ENCODE data around the gene SAMD14. TPM values are rescaled to one million over a fixed set of nuclear protein-coding genes. Genes with fewer than 3 reads are reported as not detected.

The SAMD14 gene
- total RNA-seq, 1 experiment from 2014 or later = 3.4 TPM

- intact Hi-C loops (cut with micrococcal nuclease; ENCODE audit: unreplicated experiment) = no loop called here
- H3K9me3 Mint-ChIP-seq (ENCODE audit: unreplicated experiment) = no peaks in the 10 kb centered on the region
- H3K4me3 Mint-ChIP-seq (ENCODE audit: unreplicated experiment) = no peak overlapping the region
- H3K36me3 ChIP-seq (ENCODE audit: control insufficient read depth, insufficient read depth, low read length) = no peaks in the 10 kb centered on the region
- DNase-seq = no peak
- no peaks in the 10 kb centered on the region for H3K27me3 ChIP-seq (replicated peaks; ENCODE audit: control insufficient read depth, insufficient read depth, low read length)
- H3K36me3 Mint-ChIP-seq (ENCODE audit: insufficient read depth, unreplicated experiment) = no peaks in the 10 kb centered on the region
- ChIA-PET CTCF (interaction anchor here (1.1 kb wide), 1 partner anchor 172 kb away, joined by 3 read pairs; the partner anchor contains the start of gene XYLT2), POLR2A (no interaction called here)
- H3K27me3 Mint-ChIP-seq (ENCODE audit: insufficient read depth, unreplicated experiment) = no peaks in the 10 kb centered on the region
- BruUV-seq (replicated peaks) = no TSS peak
- no peaks in the 10 kb centered on the region for H3K9me3 ChIP-seq
- no peak overlapping the region for H3K4me3 ChIP-seq (ENCODE audit: low read depth, low read length)
- TF ChIP-seq CTCF (IDR thresholded peaks at IDR 0.05; ENCODE audit: insufficient read depth in 1 of 2, low read depth in 1 of 2, low read length in 1 of 2, severe bottlenecking in 1 of 2, unreplicated experiment in 1 of 2) = no peak
- H3K4me1 Mint-ChIP-seq (ENCODE audit: low read depth, unreplicated experiment) = peaks cover 21% of the 10 kb centered on the region
- no peak overlapping the region for H3K27ac Mint-ChIP-seq (ENCODE audit: unreplicated experiment)
- peaks cover 31% of the 10 kb centered on the region for H3K4me1 ChIP-seq
Measured at GRCh38 chr17:50174444-50174843, 44.5 kb upstream of the SAMD14 start.

GRCh38 chr17:50173335-50173941, 43.5 kb upstream of the SAMD14 start:
- peaks cover 25% of the 10 kb centered on the region for H3K4me1 Mint-ChIP-seq (ENCODE audit: low read depth, unreplicated experiment)
- no peak overlapping the region for H3K4me3 ChIP-seq (ENCODE audit: low read depth, low read length)
- no peaks in the 10 kb centered on the region for H3K36me3 ChIP-seq (ENCODE audit: control insufficient read depth, insufficient read depth, low read length)
- H3K27me3 ChIP-seq (replicated peaks; ENCODE audit: control insufficient read depth, insufficient read depth, low read length) = no peaks in the 10 kb centered on the region
- ChIA-PET CTCF (interaction anchor here (1.1 kb wide), 1 partner anchor 8 kb away, joined by 4 read pairs; no protein-coding TSS in a partner anchor), POLR2A (interaction anchor here (0.7 kb wide), 1 partner anchor 183 kb away, joined by 4 read pairs; no protein-coding TSS in a partner anchor)
- TF ChIP-seq CTCF (IDR thresholded peaks at IDR 0.05; ENCODE audit: insufficient read depth in 1 of 2, low read depth in 1 of 2, low read length in 1 of 2, severe bottlenecking in 1 of 2, unreplicated experiment in 1 of 2) = no peak
- H3K4me3 Mint-ChIP-seq (ENCODE audit: unreplicated experiment) = no peak overlapping the region
- no peaks in the 10 kb centered on the region for H3K36me3 Mint-ChIP-seq (ENCODE audit: insufficient read depth, unreplicated experiment)
- DNase-seq = no peak
- BruUV-seq (replicated peaks) = no TSS peak
- H3K27ac Mint-ChIP-seq (ENCODE audit: unreplicated experiment) = no peak overlapping the region
- peaks cover 28% of the 10 kb centered on the region for H3K4me1 ChIP-seq
- no peaks in the 10 kb centered on the region for H3K9me3 Mint-ChIP-seq (ENCODE audit: unreplicated experiment)
- no peaks in the 10 kb centered on the region for H3K9me3 ChIP-seq
- no peaks in the 10 kb centered on the region for H3K27me3 Mint-ChIP-seq (ENCODE audit: insufficient read depth, unreplicated experiment)
- intact Hi-C loops (cut with micrococcal nuclease; ENCODE audit: unreplicated experiment) = no loop called here

GRCh38 chr17:50172936-50173334, 43.0 kb upstream of the SAMD14 start:
- Mint-ChIP-seq H3K27ac (ENCODE audit: unreplicated experiment) (no peak overlapping the region), H3K27me3 (ENCODE audit: insufficient read depth, unreplicated experiment) (no peaks in the 10 kb centered on the region), H3K9me3 (ENCODE audit: unreplicated experiment) (no peaks in the 10 kb centered on the region), H3K4me3 (ENCODE audit: unreplicated experiment) (no peak overlapping the region), H3K4me1 (ENCODE audit: low read depth, unreplicated experiment) (peaks cover 20% of the 10 kb centered on the region), H3K36me3 (ENCODE audit: insufficient read depth, unreplicated experiment) (no peaks in the 10 kb centered on the region)
- TF ChIP-seq CTCF (IDR thresholded peaks at IDR 0.05; ENCODE audit: insufficient read depth in 1 of 2, low read depth in 1 of 2, low read length in 1 of 2, severe bottlenecking in 1 of 2, unreplicated experiment in 1 of 2) = no peak
- ChIA-PET POLR2A (no interaction called here), CTCF (interaction anchor here (1.0 to 1.1 kb wide), 2 partner anchors 9 to 102 kb away, joined by 3 to 4 read pairs; partner anchors contain the start of gene TMEM92)
- Histone ChIP-seq H3K4me3 (ENCODE audit: low read depth, low read length) (no peak overlapping the region), H3K27me3 (replicated peaks; ENCODE audit: control insufficient read depth, insufficient read depth, low read length) (no peaks in the 10 kb centered on the region), H3K36me3 (ENCODE audit: control insufficient read depth, insufficient read depth, low read length) (no peaks in the 10 kb centered on the region), H3K9me3 (no peaks in the 10 kb centered on the region), H3K4me1 (peaks cover 23% of the 10 kb centered on the region)
- no peak for DNase-seq
- intact Hi-C loops (cut with micrococcal nuclease; ENCODE audit: unreplicated experiment) = no loop called here
- BruUV-seq (replicated peaks) = no TSS peak

Measured in Caco-2 (cell line).